GM12801 (cell line): Measurements from ENCODE around the gene CACNA1D.

Source experiments
- CTCF ChIP-seq: IDR thresholded peaks from one replicate; pipeline ENCODE4 v1.5.1; 2011; ENCODE audit warnings: control low read depth; ENCODE audit not compliant: insufficient read length; ENCODE audit errors: extremely low read depth

The CACNA1D gene

GRCh38 chr3:53844262-53845102, 350.1 kb downstream of the CACNA1D start:
- no peak for TF ChIP-seq CTCF

- TF ChIP-seq CTCF, result no peak
These were observed 350.9 kb downstream of the CACNA1D start for GRCh38 chr3:53845103-53845880.

DNA sequence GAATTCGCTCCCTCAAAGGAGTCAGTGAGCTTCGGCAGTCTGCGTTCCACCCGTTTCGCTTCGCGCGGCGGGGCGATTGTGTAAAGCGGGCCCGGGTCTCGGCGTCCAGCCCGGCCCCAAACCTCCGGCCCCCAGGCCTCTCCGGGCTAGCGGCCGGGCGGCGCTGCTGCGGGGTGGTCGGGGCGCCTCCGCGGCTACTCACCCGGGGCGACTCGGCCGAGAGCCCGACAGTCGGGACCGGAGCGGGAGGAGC, 351.4 kb downstream of the CACNA1D start:
- TF ChIP-seq CTCF, result no peak

- TF ChIP-seq CTCF, result no peak
These were observed 351.9 kb downstream of the CACNA1D start, which contains the start of the genes CHDH and IL17RB for GRCh38 chr3:53846134-53846850. Gene CHDH (minus strand): TSS chr3:53846419. CDS start chr3:53824008, 22,411 bp downstream. Gene IL17RB (plus strand): TSS chr3:53846568. CDS start chr3:53846589, 21 bp downstream.

DNA sequence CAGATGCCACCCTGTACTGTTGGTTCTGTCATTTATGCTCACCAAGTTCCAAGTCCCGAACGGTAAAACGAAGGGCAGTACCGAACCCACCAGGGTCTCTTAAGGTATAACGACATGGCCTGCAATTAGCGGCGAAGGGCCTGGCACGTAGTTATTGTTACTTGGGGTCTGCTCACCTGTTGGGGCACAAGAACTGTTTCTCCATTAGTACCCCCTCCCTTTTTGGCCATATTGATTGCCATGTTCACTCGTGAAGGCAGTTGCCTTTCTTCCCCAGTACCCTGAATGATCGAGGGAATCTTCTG, 352.4 kb downstream of the CACNA1D start:
- no peak for TF ChIP-seq CTCF

DNA sequence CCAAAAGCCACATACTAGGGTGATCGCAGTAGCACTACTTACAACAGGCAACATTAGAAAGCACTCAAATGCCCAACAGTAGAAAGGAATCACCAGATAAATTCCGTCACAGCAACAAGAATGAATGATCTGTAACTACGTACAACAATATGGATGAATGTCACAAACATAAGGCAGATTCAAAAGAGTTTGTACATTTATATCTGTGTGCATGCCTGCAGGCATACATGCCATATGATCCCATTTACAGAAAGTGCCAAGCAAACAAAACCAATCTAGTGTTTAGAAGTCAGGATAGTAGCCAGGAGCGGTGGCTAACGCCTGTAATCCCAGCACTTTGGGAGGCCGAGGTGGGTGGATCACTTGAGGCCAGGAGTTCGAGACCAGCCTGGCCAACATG, 355.5 kb downstream of the CACNA1D start:
- TF ChIP-seq CTCF, result no peak

GRCh38 chr3:53850895-53851294, 356.5 kb downstream of the CACNA1D start:
- TF ChIP-seq CTCF, result no peak
